Cardiac muscle cell (in vitro differentiated cells and primary cell): ENCODE results near the gene ARPP21. TPM values are rescaled to one million over a fixed set of nuclear protein-coding genes. Genes with fewer than 3 reads are reported as not detected.

ENCODE experiments used
- DNase-seq, 2 donors: peaks; one replicate each; pipeline versions ENCODE4 v3.0.0 to v3.0.0-alpha.2; 2010 to 2017; ENCODE audit warnings: low read depth in 1 of 2, low spot score in 1 of 2
- H3K27ac ChIP-seq: fragments of 200-600 bp; sonication (generic); 2 replicates; pipeline ENCODE4 v1.5.1; 2016
- H3K27me3 ChIP-seq: fragments of 200-600 bp; sonication (generic); 2 replicates; pipeline ENCODE4 v1.6.0; 2016; ENCODE audit warnings: control low read depth
- H3K36me3 ChIP-seq: fragments of 200-600 bp; sonication (generic); 2 replicates; pipeline ENCODE4 v1.5.1; 2016; ENCODE audit warnings: control low read depth
- H3K4me1 ChIP-seq: fragments of 200-600 bp; sonication (generic); 2 replicates; pipeline ENCODE4 v1.8.1; 2017; ENCODE audit warnings: low read depth, mild to moderate bottlenecking, mixed run types
- H3K4me3 ChIP-seq: fragments of 200-600 bp; sonication (generic); 2 replicates; pipeline ENCODE4 v1.5.1; 2016; ENCODE audit warnings: mild to moderate bottlenecking
- H3K9me3 ChIP-seq: fragments of 200-600 bp; sonication (generic); 2 replicates; pipeline ENCODE4 v1.5.1; 2017; ENCODE audit warnings: low read depth, mild to moderate bottlenecking, control low read depth
- polyA plus RNA-seq: library from polyadenylated mRNA; unstranded; fragments of >200 nt; fragmentation: Nextera tagmentation; extraction: Ambion mirVana; gene quantifications from 2 replicates; pipeline ENCODE4 v1.2.1, GENCODE V29; 2016
- total RNA-seq: library from RNA; depleted of rRNA; stranded (reverse); fragments of >200 nt; gene quantifications from 2 replicates; pipeline ENCODE4 v1.2.3, GENCODE V29; 2016
- TF ChIP-seq, protein P1 (sequence below): IDR thresholded peaks from 2 replicates; pipeline ENCODE4 v1.5.1; 2012; ENCODE audit warnings: low read depth, mild to moderate bottlenecking, low read length

ARPP21 gene
- total and polyA plus RNA-seq, 2 experiments from 2014 or later = 0.04 TPM; not detected in 1

DNA sequence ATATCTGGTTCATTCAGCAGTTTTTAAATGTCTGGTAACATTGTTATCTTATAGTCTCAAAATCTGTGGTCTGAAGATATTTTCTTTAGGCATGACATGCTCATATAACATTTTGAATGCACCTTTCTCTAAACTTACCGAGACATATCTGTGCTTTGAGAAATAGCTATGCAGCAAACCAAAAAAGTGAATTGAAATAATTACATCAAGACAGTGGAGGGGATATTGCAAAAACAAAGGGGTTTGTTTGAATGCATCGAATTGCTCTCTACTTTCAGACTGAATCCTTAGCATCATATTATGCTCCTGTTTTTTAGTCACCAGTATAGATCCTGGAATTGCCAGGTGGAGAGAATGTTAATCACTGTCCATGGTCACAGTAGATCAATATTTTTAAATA is 5.1 kb downstream of the ARPP21 start:
- Histone ChIP-seq H3K27ac (no peak overlapping the region), H3K4me1 (peaks cover 3% of the 10 kb centered on the region), H3K9me3 (no peaks in the 10 kb centered on the region), H3K4me3 (no peak overlapping the region), H3K27me3 (peaks cover 55% of the 10 kb centered on the region), H3K36me3 (no peaks in the 10 kb centered on the region)
- TF ChIP-seq, protein P1, sequence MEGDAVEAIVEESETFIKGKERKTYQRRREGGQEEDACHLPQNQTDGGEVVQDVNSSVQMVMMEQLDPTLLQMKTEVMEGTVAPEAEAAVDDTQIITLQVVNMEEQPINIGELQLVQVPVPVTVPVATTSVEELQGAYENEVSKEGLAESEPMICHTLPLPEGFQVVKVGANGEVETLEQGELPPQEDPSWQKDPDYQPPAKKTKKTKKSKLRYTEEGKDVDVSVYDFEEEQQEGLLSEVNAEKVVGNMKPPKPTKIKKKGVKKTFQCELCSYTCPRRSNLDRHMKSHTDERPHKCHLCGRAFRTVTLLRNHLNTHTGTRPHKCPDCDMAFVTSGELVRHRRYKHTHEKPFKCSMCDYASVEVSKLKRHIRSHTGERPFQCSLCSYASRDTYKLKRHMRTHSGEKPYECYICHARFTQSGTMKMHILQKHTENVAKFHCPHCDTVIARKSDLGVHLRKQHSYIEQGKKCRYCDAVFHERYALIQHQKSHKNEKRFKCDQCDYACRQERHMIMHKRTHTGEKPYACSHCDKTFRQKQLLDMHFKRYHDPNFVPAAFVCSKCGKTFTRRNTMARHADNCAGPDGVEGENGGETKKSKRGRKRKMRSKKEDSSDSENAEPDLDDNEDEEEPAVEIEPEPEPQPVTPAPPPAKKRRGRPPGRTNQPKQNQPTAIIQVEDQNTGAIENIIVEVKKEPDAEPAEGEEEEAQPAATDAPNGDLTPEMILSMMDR = no peak
- DNase-seq = no peak

DNA sequence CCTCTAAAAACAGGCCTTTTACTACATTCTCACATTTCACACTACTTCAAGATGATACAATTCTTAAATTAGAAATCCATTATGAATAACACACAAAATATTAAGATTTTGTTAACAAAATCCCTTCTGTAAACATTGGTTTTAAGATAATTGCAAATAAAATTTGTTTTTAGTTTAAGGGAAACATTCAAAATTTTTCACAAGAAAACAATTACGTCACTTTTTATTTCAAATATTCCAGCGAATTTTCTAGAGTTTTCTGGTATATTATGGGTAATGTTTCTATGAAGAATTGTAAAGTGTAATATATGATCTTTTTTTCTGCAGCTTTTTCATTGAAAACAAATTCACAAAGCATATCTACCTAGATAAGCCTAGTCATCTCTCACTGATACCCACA is 5.9 kb downstream of the ARPP21 start:
- TF ChIP-seq, protein P1 = no peak
- no peak for DNase-seq
- H3K27me3 ChIP-seq = peaks cover 48% of the 10 kb centered on the region

DNA sequence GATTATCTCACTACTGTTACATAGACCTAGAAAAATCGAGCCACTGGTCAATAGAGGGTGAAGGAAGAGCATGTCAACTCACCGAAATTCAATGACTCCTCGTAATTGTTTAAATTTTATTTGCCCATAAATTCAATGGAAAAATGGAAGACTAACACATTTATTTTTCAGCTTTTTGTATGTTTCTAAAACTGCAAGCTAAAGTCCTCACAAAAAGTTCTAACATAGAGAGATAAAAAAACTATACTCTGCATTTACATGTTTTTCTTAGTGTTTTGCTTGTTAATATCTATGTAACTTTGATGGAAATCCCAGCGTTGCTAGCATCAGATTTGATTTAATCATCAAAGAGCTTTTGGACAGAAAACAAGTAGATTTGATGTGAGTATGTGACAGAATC is 6.8 kb downstream of the ARPP21 start:
- no peak overlapping the region for H3K4me3 ChIP-seq
- no peaks in the 10 kb centered on the region for H3K9me3 ChIP-seq
- TF ChIP-seq, protein P1 = no peak
- H3K27ac ChIP-seq = no peak overlapping the region
- no peaks in the 10 kb centered on the region for H3K36me3 ChIP-seq
- H3K27me3 ChIP-seq = peaks cover 39% of the 10 kb centered on the region
- no peak for DNase-seq
- no peaks in the 10 kb centered on the region for H3K4me1 ChIP-seq

More for the DNA sequence above, 5.9 kb downstream of the ARPP21 start:
- Histone ChIP-seq H3K36me3 (no peaks in the 10 kb centered on the region), H3K27ac (no peak overlapping the region), H3K4me1 (peaks cover under 1% of the 10 kb centered on the region), H3K4me3 (no peak overlapping the region), H3K9me3 (no peaks in the 10 kb centered on the region)

DNA sequence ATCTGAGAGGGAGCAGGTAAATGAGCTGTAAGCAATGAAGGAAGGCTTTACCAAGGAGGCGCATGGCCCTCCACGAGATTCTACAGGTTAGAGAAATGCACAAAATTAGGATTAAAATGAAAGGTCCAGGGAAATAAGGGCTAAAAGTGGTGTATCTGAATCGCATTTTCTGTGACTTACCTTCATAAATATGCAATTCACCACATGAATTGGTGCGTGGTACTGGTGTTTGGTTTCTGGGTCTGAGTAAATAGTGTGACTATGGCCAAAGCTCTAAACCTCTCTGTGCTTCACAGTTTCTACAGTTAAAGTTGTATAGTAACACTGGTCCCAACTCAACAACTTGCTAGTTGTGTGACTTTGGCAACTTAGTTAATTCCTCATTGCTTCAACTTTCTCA is 8.1 kb downstream of the ARPP21 start:
- H3K9me3 ChIP-seq = no peaks in the 10 kb centered on the region
- H3K27ac ChIP-seq = no peak overlapping the region
- no peaks in the 10 kb centered on the region for H3K4me1 ChIP-seq
- DNase-seq = no peak
- H3K27me3 ChIP-seq = peaks cover 25% of the 10 kb centered on the region
- no peak overlapping the region for H3K4me3 ChIP-seq
- TF ChIP-seq, protein P1 = no peak
- no peaks in the 10 kb centered on the region for H3K36me3 ChIP-seq

DNA sequence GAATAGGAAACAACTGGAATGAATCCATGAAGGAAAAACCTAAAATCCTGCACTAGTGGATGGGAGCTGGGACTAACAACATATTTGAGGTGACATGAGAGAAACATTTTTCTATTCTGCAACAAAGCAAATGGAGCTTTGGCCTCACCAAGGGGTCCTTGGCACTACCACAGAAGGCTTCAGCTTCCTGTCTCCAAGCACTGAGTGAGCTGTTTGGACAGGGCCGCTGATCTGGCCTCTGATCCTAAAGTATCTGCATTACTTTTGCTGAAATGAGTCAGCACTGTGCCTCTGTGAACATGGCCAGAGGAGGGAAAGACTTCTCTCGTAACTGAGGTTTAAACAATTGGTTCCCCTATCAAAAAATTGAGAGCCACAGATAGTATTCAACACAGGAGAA is 9.0 kb downstream of the ARPP21 start:
- Histone ChIP-seq H3K27ac (no peak overlapping the region), H3K27me3 (peaks cover 16% of the 10 kb centered on the region), H3K4me3 (no peak overlapping the region), H3K36me3 (no peaks in the 10 kb centered on the region), H3K4me1 (no peaks in the 10 kb centered on the region), H3K9me3 (no peaks in the 10 kb centered on the region)
- TF ChIP-seq, protein P1 = no peak
- DNase-seq = peak in 1 of 2 donors; percentile 40

DNA sequence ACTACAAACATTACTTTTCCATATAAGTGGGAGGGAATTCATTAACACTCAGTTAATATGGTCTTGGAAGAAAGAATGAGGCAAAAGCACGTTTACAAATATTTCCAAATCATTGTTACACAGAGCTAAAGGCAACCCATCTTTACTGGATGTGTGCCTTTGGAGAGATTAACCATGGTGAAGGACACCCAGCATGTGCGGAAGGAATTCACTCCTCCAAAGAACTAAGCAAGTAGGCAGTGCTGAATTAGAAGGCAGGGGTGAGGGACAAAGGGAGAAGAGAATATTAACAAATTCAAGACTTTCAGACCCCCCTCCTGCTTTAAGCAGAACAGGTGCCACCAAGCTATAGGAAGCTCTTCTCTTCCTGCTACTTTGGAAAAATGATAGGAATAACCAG is 10.1 kb downstream of the ARPP21 start:
- no peak for DNase-seq
- no peak overlapping the region for H3K4me3 ChIP-seq
- no peaks in the 10 kb centered on the region for H3K36me3 ChIP-seq
- H3K9me3 ChIP-seq = no peaks in the 10 kb centered on the region
- H3K4me1 ChIP-seq = no peaks in the 10 kb centered on the region
- no peak overlapping the region for H3K27ac ChIP-seq
- TF ChIP-seq, protein P1 = no peak
- H3K27me3 ChIP-seq = peaks cover 6% of the 10 kb centered on the region
